Activated B cell treated with CpG ODN at 0.5 μM for 24 hours (primary cell): ENCODE results near the gene ARHGAP19. TPM values are rescaled to one million over a fixed set of nuclear protein-coding genes. Genes with fewer than 3 reads are reported as not detected.

ENCODE experiments used
- ATAC-seq: fragments of 200-7000 bp; cut with Tn5 transposase; one replicate; pipeline ENCODE4 v1.10.0; 2021; ENCODE audit warnings: low read depth, mild to moderate bottlenecking, moderate library complexity
- CTCF ChIA-PET: fragments of 350-600 bp; sonication (Branson Sonifier 250); formaldehyde crosslinking; loops from one replicate; lab custom pipeline; 2021; ENCODE audit warnings: antibody characterized with exemption; lab: Charles Lee
- POLR2A ChIA-PET: fragments of 350-600 bp; sonication (Branson Sonifier 250); formaldehyde crosslinking; loops from one replicate; lab custom pipeline; 2021; ENCODE audit warnings: antibody characterized with exemption; lab: Charles Lee
- DNase-seq: peaks from one replicate; pipeline ENCODE4 v3.0.0; 2022
- H3K27ac Mint-ChIP-seq: one replicate; pipeline ENCODE4 v1.8.0; 2020; ENCODE audit warnings: mixed read lengths
- H3K27me3 Mint-ChIP-seq: one replicate; pipeline ENCODE4 v1.8.0; 2021; ENCODE audit warnings: mixed read lengths
- H3K36me3 Mint-ChIP-seq: one replicate; pipeline ENCODE4 v1.8.0; 2021; ENCODE audit warnings: low read depth, mixed read lengths
- H3K4me1 Mint-ChIP-seq: one replicate; pipeline ENCODE4 v1.8.0; 2021; ENCODE audit warnings: mixed read lengths
- H3K4me3 Mint-ChIP-seq: one replicate; pipeline ENCODE4 v1.8.0; 2020; ENCODE audit warnings: mild to moderate bottlenecking, mixed read lengths
- H3K9me3 Mint-ChIP-seq: one replicate; pipeline ENCODE4 v1.8.0; 2020; ENCODE audit warnings: mixed read lengths
- CTCF ChIP-seq: fragments of 200-600 bp; IDR thresholded peaks from one replicate; pipeline ENCODE4 v1.8.0; 2022; ENCODE audit warnings: antibody characterized with exemption, mild to moderate bottlenecking
- intact Hi-C: fragments of 100-400 bp; cut with micrococcal nuclease; formaldehyde crosslinking; loops from one replicate; pipeline ENCODE4 v1.15.1; 2024
- total RNA-seq: library from RNA; stranded (reverse); gene quantifications from 2 replicates; pipeline ENCODE4 v1.2.3, GENCODE V29; 2022

ARHGAP19 gene
- total RNA-seq, 1 donor from 2014 or later: 14.7 TPM

- ATAC-seq: no peak
- ChIA-PET CTCF (interaction anchor here (4.1 kb wide), 1 partner anchor 10 kb away, joined by 55 read pairs; no protein-coding TSS in a partner anchor), POLR2A (no interaction called here)
- intact Hi-C loops: loop anchor here (5.0 kb wide), 1 partner anchor 133 kb away; the partner anchor contains the start of gene FRAT2
- H3K27me3 Mint-ChIP-seq: peaks cover 15% of the 10 kb centered on the region
- no peak for DNase-seq
- H3K4me3 Mint-ChIP-seq: peak overlapping the region; percentile 22
- no peaks in the 10 kb centered on the region for H3K9me3 Mint-ChIP-seq
- H3K4me1 Mint-ChIP-seq: peaks cover 45% of the 10 kb centered on the region
- peak overlapping the region; percentile 1 for H3K27ac Mint-ChIP-seq
- no peak for TF ChIP-seq CTCF
- H3K36me3 Mint-ChIP-seq: no peaks in the 10 kb centered on the region
These were observed 93.3 kb downstream of the ARHGAP19 start for GRCh38 chr10:97199152-97199551.

- Mint-ChIP-seq H3K4me1 (peaks cover 39% of the 10 kb centered on the region), H3K9me3 (no peaks in the 10 kb centered on the region), H3K36me3 (no peaks in the 10 kb centered on the region), H3K4me3 (no peak overlapping the region), H3K27ac (no peak overlapping the region), H3K27me3 (peaks cover 27% of the 10 kb centered on the region)
- POLR2A ChIA-PET: no interaction called here
- DNase-seq: no peak
- CTCF ChIA-PET: interaction anchor here (0.8 to 4.1 kb wide), 11 partner anchors 8 to 556 kb away, joined by 3 to 55 read pairs (median 4); no protein-coding TSS in a partner anchor
- TF ChIP-seq CTCF: no peak
- ATAC-seq: no peak
- intact Hi-C loops: loop anchor here (5.0 kb wide), 1 partner anchor 135 kb away; the partner anchor contains the start of gene FRAT2
These were observed 95.4 kb downstream of the ARHGAP19 start for GRCh38 chr10:97197030-97197500.

- intact Hi-C loops: loop anchor here (1.0 to 5.0 kb wide), 2 partner anchors 14 to 136 kb away; partner anchors contain the start of gene FRAT2
- Mint-ChIP-seq H3K9me3 (no peaks in the 10 kb centered on the region), H3K4me1 (peaks cover 33% of the 10 kb centered on the region), H3K27ac (no peak overlapping the region), H3K4me3 (peak overlapping the region; percentile 82), H3K27me3 (peaks cover 27% of the 10 kb centered on the region), H3K36me3 (no peaks in the 10 kb centered on the region)
- ATAC-seq (peak; percentile 75), DNase-seq (peak; percentile 45)
- ChIA-PET CTCF (interaction anchor here (0.8 to 4.1 kb wide), 11 partner anchors 9 to 555 kb away, joined by 3 to 55 read pairs (median 4); no protein-coding TSS in a partner anchor), POLR2A (no interaction called here)
- peak; percentile 65 for TF ChIP-seq CTCF
These were observed 96.0 kb downstream of the ARHGAP19 start for GRCh38 chr10:97196223-97197029.

- Mint-ChIP-seq H3K36me3 (no peaks in the 10 kb centered on the region), H3K4me1 (peaks cover 28% of the 10 kb centered on the region), H3K4me3 (peak overlapping the region; percentile 82), H3K27ac (no peak overlapping the region), H3K27me3 (peaks cover 26% of the 10 kb centered on the region), H3K9me3 (no peaks in the 10 kb centered on the region)
- intact Hi-C loops: loop anchor here (1.0 to 5.0 kb wide), 2 partner anchors 15 to 137 kb away; partner anchors contain the start of gene FRAT2
- ChIA-PET POLR2A (no interaction called here), CTCF (interaction anchor here (0.9 to 4.1 kb wide), 7 partner anchors 9 to 119 kb away, joined by 3 to 55 read pairs (median 4); no protein-coding TSS in a partner anchor)
- no peak for TF ChIP-seq CTCF
- ATAC-seq (no peak), DNase-seq (no peak)
These were observed 96.7 kb downstream of the ARHGAP19 start for GRCh38 chr10:97195706-97196222.
